Breast epithelium (tissue), 4 donors: ENCODE data around the gene PFN3. TPM values are rescaled to one million over a fixed set of nuclear protein-coding genes. Genes with fewer than 3 reads are reported as not detected.

Source experiments
- DNase-seq, 2 donors: peaks; one replicate each; pipeline ENCODE4 v3.0.0-alpha.2; 2019; ENCODE audit warnings: low spot score in 2 of 2
- H3K27ac ChIP-seq, 2 donors: fragments of 200-600 bp; sonication (generic) in 1 of 2; one replicate each; pipeline ENCODE4 v1.5.1; 2016 to 2019; ENCODE audit warnings: mild to moderate bottlenecking in 1 of 2
- H3K27me3 ChIP-seq, 2 donors: fragments of 200-600 bp; sonication (generic) in 1 of 2; one replicate each; pipeline versions ENCODE4 v1.5.1 to v1.6.0; 2017 to 2019; ENCODE audit warnings: control low read depth in 1 of 2, mild to moderate bottlenecking in 1 of 2
- H3K36me3 ChIP-seq: fragments of 200-600 bp; one replicate; pipeline ENCODE4 v1.5.1; 2019
- H3K4me1 ChIP-seq, 2 donors: fragments of 200-600 bp; sonication (generic); one replicate each; pipeline ENCODE4 v1.5.1; 2016 to 2019; ENCODE audit warnings: control low read depth in 1 of 2
- H3K4me3 ChIP-seq, 3 donors: fragments of 200-600 bp; sonication (generic); 1 replicate in 2 of 3; 2 replicates in 1 of 3; pipeline ENCODE4 v1.5.1; 2016 to 2019; ENCODE audit warnings: mild to moderate bottlenecking in 3 of 3, moderate library complexity in 2 of 3
- H3K9me3 ChIP-seq, 2 donors: fragments of 200-600 bp; sonication (generic) in 1 of 2; one replicate each; pipeline ENCODE4 v1.5.1; 2016 to 2019; ENCODE audit warnings: control low read depth in 1 of 2
- CTCF ChIP-seq, 3 donors: fragments of 450-650 bp; IDR thresholded peaks; one replicate each; pipeline ENCODE4 v1.5.1; 2016 to 2017; ENCODE audit warnings: antibody characterized with exemption in 3 of 3, mild to moderate bottlenecking in 3 of 3, moderate library complexity in 3 of 3
- POLR2A ChIP-seq: fragments of 450-650 bp; IDR thresholded peaks from one replicate; pipeline ENCODE4 v1.6.1; 2016; ENCODE audit warnings: antibody characterized with exemption, mild to moderate bottlenecking, moderate library complexity
- POLR2AphosphoS5 ChIP-seq, 3 donors: sonication (generic); formaldehyde crosslinking; IDR thresholded peaks; one replicate each; pipeline ENCODE4 v1.6.1; 2017; ENCODE audit warnings: antibody characterized with exemption in 3 of 3
- intact Hi-C: fragments of 100-400 bp; cut with DNase I; formaldehyde crosslinking; loops from one replicate; pipeline ENCODE4 v1.15.1; 2023; ENCODE audit warnings: low total_unique reads
- total RNA-seq, 3 donors: library from RNA; depleted of rRNA; stranded (reverse); fragments of >200 nt; gene quantifications; one replicate each; pipeline ENCODE4 v1.1.0, GENCODE V29; 2016

The PFN3 gene
- total RNA-seq, 3 donors from 2014 or later, result not detected

DNA sequence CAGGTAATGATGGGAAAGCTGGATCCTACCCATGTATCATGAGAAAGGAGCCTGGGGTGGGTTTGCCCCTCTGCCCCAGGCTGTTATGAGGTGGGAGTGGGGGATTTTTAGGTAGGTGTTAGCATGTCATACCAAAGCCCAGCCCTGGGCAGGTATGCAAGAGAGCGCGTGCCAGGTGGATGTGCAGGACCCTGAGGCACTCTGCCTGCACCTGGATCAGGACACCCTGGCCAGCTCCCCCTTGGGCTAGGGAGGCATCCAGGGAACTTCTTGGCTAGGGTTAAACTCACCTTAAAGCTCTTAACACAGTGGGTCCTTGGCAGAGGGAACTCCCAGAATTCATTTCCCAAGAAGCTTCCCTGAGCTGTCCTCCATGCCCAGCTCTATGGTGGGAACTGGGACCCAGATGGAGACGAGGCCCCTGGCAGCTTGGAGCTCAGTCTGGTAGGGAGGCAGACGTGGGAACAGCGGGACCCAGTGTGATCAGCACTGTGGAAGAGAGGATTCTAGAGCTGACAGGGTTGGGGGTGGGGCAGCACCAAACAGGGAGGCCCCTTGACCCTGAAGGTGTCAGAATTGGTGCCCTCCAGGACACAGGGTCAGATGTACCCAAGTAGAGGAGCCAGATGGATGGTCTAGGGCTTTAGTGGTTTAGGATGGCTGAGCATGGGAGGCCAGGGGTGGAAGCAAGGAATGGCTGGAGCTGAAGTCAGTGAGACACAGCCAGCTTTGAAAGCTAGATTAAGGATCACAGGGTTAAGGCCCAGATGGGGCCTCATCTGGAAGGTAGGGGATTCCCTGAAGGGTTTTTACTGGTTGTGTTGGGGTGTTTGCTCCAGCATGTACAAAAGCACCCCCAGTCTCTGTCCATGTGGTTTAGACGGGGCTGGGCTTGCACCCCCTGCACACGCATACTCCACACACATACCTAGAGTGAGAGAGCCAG is 43.9 kb upstream of the PFN3 start:
- TF ChIP-seq POLR2A, result no peak
- no peak for TF ChIP-seq POLR2AphosphoS5 (IDR thresholded peaks at IDR 0.05)
- TF ChIP-seq CTCF (IDR thresholded peaks at IDR 0.05), result no peak
- Histone ChIP-seq H3K36me3 (no peaks in the 10 kb centered on the region), H3K27ac (no peak overlapping the region), H3K27me3 (peaks cover 0 to 3% of the 10 kb centered on the region in 2 donors), H3K9me3 (no peaks in the 10 kb centered on the region), H3K4me3 (no peak overlapping the region), H3K4me1 (peaks cover 0 to 13% of the 10 kb centered on the region in 2 donors)
- intact Hi-C loops, result loop anchor here (5.0 kb wide), 1 partner anchor 37 kb away; the partner anchor contains the start of gene F12
- DNase-seq, result no peak

- no peaks in the 10 kb centered on the region for H3K36me3 ChIP-seq
- no peak overlapping the region for H3K4me3 ChIP-seq
- peaks cover 0 to 3% of the 10 kb centered on the region in 2 donors for H3K27me3 ChIP-seq
- H3K4me1 ChIP-seq, result peaks cover 0 to 13% of the 10 kb centered on the region in 2 donors
- H3K27ac ChIP-seq, result no peak overlapping the region
- no peaks in the 10 kb centered on the region for H3K9me3 ChIP-seq
- intact Hi-C loops, result no loop called here
- TF ChIP-seq CTCF (IDR thresholded peaks at IDR 0.05), result no peak
- TF ChIP-seq POLR2A, result no peak
- no peak for TF ChIP-seq POLR2AphosphoS5 (IDR thresholded peaks at IDR 0.05)
- no peak for DNase-seq
Measured at GRCh38 chr5:177443144-177443983, 42.9 kb upstream of the PFN3 start.

GRCh38 chr5:177442066-177442826 is 41.8 kb upstream of the PFN3 start:
- Histone ChIP-seq H3K27ac (no peak overlapping the region), H3K4me1 (peaks cover 0 to 9% of the 10 kb centered on the region in 2 donors), H3K27me3 (peaks cover 0 to 3% of the 10 kb centered on the region in 2 donors), H3K36me3 (no peaks in the 10 kb centered on the region), H3K9me3 (no peaks in the 10 kb centered on the region), H3K4me3 (no peak overlapping the region)
- DNase-seq, result no peak
- intact Hi-C loops, result no loop called here
- TF ChIP-seq CTCF (IDR thresholded peaks at IDR 0.05) (no peak), POLR2AphosphoS5 (IDR thresholded peaks at IDR 0.05) (no peak), POLR2A (no peak)

DNA sequence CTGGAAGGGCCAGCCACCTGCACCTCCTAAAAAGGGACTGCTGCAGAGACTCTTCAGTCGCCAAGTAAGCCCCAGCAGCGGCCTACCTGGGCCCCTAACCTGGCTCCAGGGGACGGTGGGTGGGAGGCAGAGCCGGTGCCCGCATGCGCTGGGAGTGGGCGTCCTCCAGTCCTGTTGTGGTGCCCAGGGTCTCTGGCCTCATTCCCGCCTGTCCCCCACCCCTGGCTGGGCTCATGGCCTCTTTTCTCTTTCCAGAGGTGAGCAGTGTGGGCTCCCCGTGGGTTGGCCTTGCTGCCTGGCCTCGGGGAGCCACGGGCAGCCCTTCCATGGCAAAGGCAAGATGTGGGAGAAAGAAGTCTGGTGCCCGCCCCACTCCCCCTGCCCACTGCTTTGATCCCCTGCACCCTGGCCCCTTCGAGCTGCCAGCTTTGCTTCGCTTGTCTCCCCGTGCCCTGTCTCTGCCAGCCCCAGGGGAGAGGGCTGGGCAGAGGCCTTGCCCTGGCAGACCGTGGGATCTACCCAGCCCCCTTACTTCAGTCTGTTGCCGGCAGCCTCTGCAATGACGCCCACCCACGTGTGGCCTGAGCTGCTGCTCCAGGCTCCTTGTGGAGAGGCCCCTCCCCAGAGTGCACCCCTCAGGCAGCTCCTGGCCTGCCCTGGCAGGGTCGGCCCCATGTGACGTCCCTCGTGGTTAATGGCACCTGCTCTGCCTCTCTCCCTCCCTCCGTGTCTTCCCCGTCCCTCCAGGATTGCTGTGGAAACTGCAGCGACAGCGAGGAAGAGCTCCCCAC is 40.7 kb upstream of the PFN3 start:
- no peak for DNase-seq
- no peak for TF ChIP-seq CTCF (IDR thresholded peaks at IDR 0.05)
- TF ChIP-seq POLR2A, result no peak
- no peak for TF ChIP-seq POLR2AphosphoS5 (IDR thresholded peaks at IDR 0.05)
- no peak overlapping the region for H3K27ac ChIP-seq
- H3K36me3 ChIP-seq, result no peaks in the 10 kb centered on the region
- no peak overlapping the region for H3K4me3 ChIP-seq
- no peaks in the 10 kb centered on the region for H3K9me3 ChIP-seq
- H3K27me3 ChIP-seq, result peaks cover 0 to 1% of the 10 kb centered on the region in 2 donors
- intact Hi-C loops, result no loop called here
- H3K4me1 ChIP-seq, result peaks cover 0 to 2% of the 10 kb centered on the region in 2 donors
